Left lung (tissue), 10 donors: ENCODE data around the gene CIAO3. TPM values are rescaled to one million over a fixed set of nuclear protein-coding genes. Genes with fewer than 3 reads are reported as not detected.

Source experiments
- ATAC-seq: fragments of 200-7000 bp; cut with Tn5 transposase; one replicate; pipeline ENCODE4 v1.9.1; 2020; ENCODE audit warnings: moderate library complexity
- DNase-seq, 4 donors: peaks; one replicate each; pipeline ENCODE4 v3.0.0-alpha.2; 2013 to 2020
- H3K27ac ChIP-seq, 2 donors: fragments of 200-600 bp; sonication (generic) in 1 of 2; one replicate each; pipeline versions ENCODE4 v1.5.0 to v1.8.0; 2020 to 2021
- H3K27me3 ChIP-seq, 2 donors: fragments of 200-600 bp; sonication (generic) in 1 of 2; one replicate each; pipeline versions ENCODE4 v1.5.0 to v1.8.0; 2020 to 2021
- H3K36me3 ChIP-seq, 2 donors: fragments of 200-600 bp; sonication (generic) in 1 of 2; one replicate each; pipeline versions ENCODE4 v1.5.0 to v1.8.0; 2020 to 2021
- H3K4me1 ChIP-seq, 2 donors: fragments of 200-600 bp; one replicate each; pipeline ENCODE4 v1.8.0; 2021
- H3K4me3 ChIP-seq, 2 donors: fragments of 200-600 bp; sonication (generic) in 1 of 2; one replicate each; pipeline versions ENCODE4 v1.5.0 to v1.8.0; 2020 to 2021; ENCODE audit warnings: mild to moderate bottlenecking in 1 of 2
- H3K9me3 ChIP-seq, 2 donors: fragments of 200-600 bp; sonication (generic) in 1 of 2; one replicate each; pipeline versions ENCODE4 v1.5.0 to v1.8.0; 2020 to 2021
- CTCF ChIP-seq, 2 donors: fragments of 200-600 bp; sonication (generic) in 1 of 2; IDR thresholded peaks; one replicate each; pipeline versions ENCODE4 v1.5.0 to v1.8.0; 2021; ENCODE audit warnings: antibody characterized with exemption in 2 of 2
- intact Hi-C, 2 donors: fragments of 100-400 bp; cut with DNase I; formaldehyde crosslinking; loops; one replicate each; pipeline versions ENCODE4 v1.11.2 to v1.14.2; 2022
- polyA plus RNA-seq, 6 donors: library from polyadenylated mRNA; unstranded; fragments of 120-200 nt; gene quantifications; one replicate each; pipeline ENCODE4 v1.2.1, GENCODE V29; 2013; ENCODE audit not compliant: insufficient read length in 6 of 6
- total RNA-seq, 2 donors: library from RNA; stranded (reverse); fragmentation: NEBNext Ultra II Directional; extraction: Animal tissue kit (Norgen Biotek cat#: 25700); gene quantifications; one replicate each; pipeline ENCODE4 v1.2.1, GENCODE V29; 2021
- donor health status: DM: no; HTN: yes; CAD: no.
- donor health status: DM: no; HTN: no; CAD: no.

The CIAO3 gene
- total and polyA plus RNA-seq, 8 donors = 17.2 to 28.2 (median 21.2) TPM

DNA sequence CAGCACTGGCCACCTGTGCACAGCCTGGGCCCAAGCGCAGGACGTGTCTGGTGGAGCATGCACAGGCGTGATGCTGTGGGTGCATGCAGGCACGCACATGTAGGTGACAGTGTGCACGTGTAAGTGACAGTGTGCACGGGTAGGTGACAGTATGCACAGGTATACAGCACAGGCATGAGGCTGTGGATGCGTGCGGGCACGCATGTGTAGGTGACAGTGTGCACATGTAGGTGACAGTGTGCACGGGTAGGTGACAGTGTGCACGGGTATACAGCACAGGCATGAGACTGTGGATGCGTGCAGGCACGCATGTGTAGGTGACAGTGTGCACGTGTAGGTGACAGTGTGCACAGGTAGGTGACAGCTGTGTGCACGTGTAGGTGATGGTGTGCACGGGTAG lies 39.5 kb upstream of the CIAO3 start:
- Histone ChIP-seq H3K27me3 (peaks cover 0 to 78% of the 10 kb centered on the region in 2 donors), H3K4me3 (no peak overlapping the region), H3K4me1 (no peaks in the 10 kb centered on the region), H3K27ac (no peak overlapping the region), H3K9me3 (no peaks in the 10 kb centered on the region), H3K36me3 (peaks cover 0 to 6% of the 10 kb centered on the region in 2 donors)
- ATAC-seq = no peak
- intact Hi-C loops = loop anchor here in 1 of 2 donors (5.0 kb wide), 1 partner anchor 68 kb away; no protein-coding TSS in a partner anchor
- TF ChIP-seq CTCF (IDR thresholded peaks at IDR 0.05) = no peak
- DNase-seq = no peak

DNA sequence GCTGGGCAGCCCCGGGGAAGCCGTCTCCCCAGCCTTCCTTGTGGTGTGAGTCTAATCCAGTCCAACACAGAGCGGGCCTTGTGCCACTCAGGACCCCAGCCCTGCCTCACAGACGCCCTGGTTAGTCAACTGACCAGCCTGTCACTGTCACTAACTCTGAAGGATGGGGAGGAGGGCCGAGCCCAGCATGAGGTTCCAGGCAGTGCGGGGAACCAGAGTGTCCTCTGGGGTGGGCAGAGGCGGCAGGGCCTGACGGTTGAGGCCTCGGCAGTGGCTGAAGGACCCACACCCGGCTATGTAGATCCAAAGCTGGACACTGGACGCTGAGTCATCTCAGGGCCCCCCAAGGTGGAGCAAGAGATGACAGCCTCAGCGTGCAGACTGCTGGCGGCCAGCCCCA lies 38.8 kb upstream of the CIAO3 start:
- intact Hi-C loops = no loop called here
- H3K36me3 ChIP-seq = no peaks in the 10 kb centered on the region
- peaks cover 0 to 85% of the 10 kb centered on the region in 2 donors for H3K27me3 ChIP-seq
- no peaks in the 10 kb centered on the region for H3K9me3 ChIP-seq
- no peak overlapping the region for H3K27ac ChIP-seq
- ATAC-seq (no peak), DNase-seq (no peak)
- no peak overlapping the region for H3K4me3 ChIP-seq
- no peaks in the 10 kb centered on the region for H3K4me1 ChIP-seq
- no peak for TF ChIP-seq CTCF (IDR thresholded peaks at IDR 0.05)

DNA sequence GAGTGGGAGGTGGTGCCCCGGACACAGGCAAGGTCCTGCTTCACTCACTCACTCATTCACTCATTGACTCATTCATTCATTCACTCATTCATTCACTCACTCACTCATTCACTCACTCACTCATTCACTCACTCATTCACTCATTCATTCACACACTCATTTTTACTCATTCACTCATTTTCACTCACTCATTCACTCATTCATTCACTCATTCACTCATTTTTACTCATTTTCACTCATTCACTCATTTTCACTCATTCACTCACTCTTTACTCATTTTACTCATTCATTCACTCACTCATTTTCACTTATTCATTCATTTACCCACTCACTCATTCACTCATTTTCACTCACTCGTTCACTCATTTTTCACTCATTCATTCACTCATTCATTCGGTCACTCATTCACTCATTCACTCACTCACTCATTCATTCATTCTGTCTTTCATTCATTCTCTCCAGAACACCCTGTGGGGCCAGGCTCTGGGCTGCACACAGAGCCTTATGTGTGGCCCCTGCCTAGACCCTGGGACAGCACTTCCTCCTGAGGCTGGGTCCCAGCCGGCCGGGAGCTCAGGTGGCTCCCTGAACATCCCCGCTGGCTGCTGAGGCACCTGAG lies 38.2 kb upstream of the CIAO3 start:
- intact Hi-C loops = no loop called here
- no peak for DNase-seq
- Histone ChIP-seq H3K4me3 (no peak overlapping the region), H3K27ac (no peak overlapping the region), H3K36me3 (no peaks in the 10 kb centered on the region), H3K9me3 (no peaks in the 10 kb centered on the region), H3K27me3 (peaks cover 0 to 91% of the 10 kb centered on the region in 2 donors), H3K4me1 (no peaks in the 10 kb centered on the region)
- no peak for TF ChIP-seq CTCF (IDR thresholded peaks at IDR 0.05)
- ATAC-seq = no peak

- no peak overlapping the region for H3K4me3 ChIP-seq
- no peak for TF ChIP-seq CTCF (IDR thresholded peaks at IDR 0.05)
- DNase-seq (no peak), ATAC-seq (no peak)
- H3K36me3 ChIP-seq = no peaks in the 10 kb centered on the region
- peaks cover 0 to 91% of the 10 kb centered on the region in 2 donors for H3K27me3 ChIP-seq
- intact Hi-C loops = no loop called here
- H3K4me1 ChIP-seq = no peaks in the 10 kb centered on the region
- no peak overlapping the region for H3K27ac ChIP-seq
- no peaks in the 10 kb centered on the region for H3K9me3 ChIP-seq
Observed at GRCh38 chr16:778447-778846, 37.6 kb upstream of the CIAO3 start.

DNA sequence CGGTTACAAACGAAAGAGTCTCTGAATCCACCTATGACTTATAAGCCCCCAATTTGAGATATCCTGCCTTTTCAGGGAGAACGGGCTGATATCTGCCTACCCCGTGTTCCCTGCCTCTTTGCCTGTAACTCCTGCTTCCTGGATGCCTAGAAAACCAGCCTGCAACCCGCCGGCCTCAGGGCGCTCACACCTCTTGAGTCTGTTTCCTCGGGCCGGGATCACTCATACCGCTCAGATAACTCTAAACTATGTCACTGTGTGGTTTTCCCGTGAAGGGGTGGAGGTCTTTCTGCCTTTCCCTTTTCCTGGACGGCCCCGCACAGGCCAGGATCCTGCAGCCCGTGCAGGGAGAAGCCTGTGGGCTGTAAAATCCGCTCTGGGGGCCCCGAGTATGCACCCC lies 37.0 kb upstream of the CIAO3 start:
- Histone ChIP-seq H3K4me1 (no peaks in the 10 kb centered on the region), H3K36me3 (no peaks in the 10 kb centered on the region), H3K9me3 (no peaks in the 10 kb centered on the region), H3K4me3 (no peak overlapping the region), H3K27ac (no peak overlapping the region), H3K27me3 (peaks cover 0 to 87% of the 10 kb centered on the region in 2 donors)
- ATAC-seq (peak; percentile 15), DNase-seq (no peak)
- no peak for TF ChIP-seq CTCF (IDR thresholded peaks at IDR 0.05)
- intact Hi-C loops = no loop called here
